SKM-1 (cell line): ENCODE measurements around the gene CARS2.
"Not testable (repeated sequence)": the region's sequence is repeated elsewhere in the genome, so short reads cannot be mapped to it uniquely, and the experiment has no call there.

ENCODE experiments used
- DNase-seq: peaks from one replicate; lab custom pipeline; 2025; ENCODE audit not compliant: unreplicated experiment; lab: John Stamatoyannopoulos, UW

The CARS2 gene

GRCh38 chr13:110683203-110683883 is 22.6 kb downstream of the CARS2 start:
- no peak for DNase-seq

GRCh38 chr13:110682746-110683145 is 23.2 kb downstream of the CARS2 start:
- DNase-seq, result no peak

GRCh38 chr13:110681868-110682550 is 23.9 kb downstream of the CARS2 start:
- DNase-seq, result no peak

GRCh38 chr13:110680852-110681251 is 25.1 kb downstream of the CARS2 start:
- DNase-seq, result no peak

- DNase-seq, result no peak
Observed at GRCh38 chr13:110677731-110678545, 28.0 kb downstream of the CARS2 start.

- no peak for DNase-seq
Observed at GRCh38 chr13:110676595-110677587, 29.0 kb downstream of the CARS2 start.

- DNase-seq, result not testable (repeated sequence)
Observed at GRCh38 chr13:110669814-110670213, 36.1 kb downstream of the CARS2 start.

GRCh38 chr13:110669036-110669435 is 36.9 kb downstream of the CARS2 start:
- DNase-seq, result no peak

GRCh38 chr13:110666255-110666533 is 39.7 kb downstream of the CARS2 start:
- DNase-seq, result no peak

- DNase-seq, result peak; percentile 82
Observed at GRCh38 chr13:110665491-110666254, 40.2 kb downstream of the CARS2 start.

- DNase-seq, result no peak
Observed at GRCh38 chr13:110664673-110665072, 41.2 kb downstream of the CARS2 start.

GRCh38 chr13:110664041-110664440 is 41.9 kb downstream of the CARS2 start:
- DNase-seq, result no peak

- no peak for DNase-seq
Observed at GRCh38 chr13:110663491-110663890, 42.4 kb downstream of the CARS2 start.

GRCh38 chr13:110662777-110663443 is 43.0 kb downstream of the CARS2 start:
- no peak for DNase-seq

GRCh38 chr13:110662091-110662490 is 43.8 kb downstream of the CARS2 start:
- DNase-seq, result no peak

- DNase-seq, result no peak
Observed at GRCh38 chr13:110661256-110661655, 44.7 kb downstream of the CARS2 start.

- peak; percentile 58 for DNase-seq
Observed at GRCh38 chr13:110658218-110658911, 47.6 kb downstream of the CARS2 start.

GRCh38 chr13:110657196-110657595 is 48.7 kb downstream of the CARS2 start:
- DNase-seq, result no peak

GRCh38 chr13:110653851-110654250 is 52.1 kb downstream of the CARS2 start:
- no peak for DNase-seq
